ENCODE data around the gene SHCBP1L.

GRCh38 chr1:182872881-182873280 is 80.1 kb downstream of the SHCBP1L start:
- TF ChIP-seq POLR2A (IDR thresholded peaks at IDR 0.05; ENCODE audit: low read length) (no peak), GATA1 (IDR thresholded peaks at IDR 0.05; ENCODE audit: low read depth, low read length) (no peak)
